Gastrocnemius medialis (tissue), 4 donors: ENCODE data around the gene THTPA. TPM values are rescaled to one million over a fixed set of nuclear protein-coding genes. Genes with fewer than 3 reads are reported as not detected.

Experiments used
- ATAC-seq, 2 donors: fragments of 150-250 bp; one replicate each; pipeline ENCODE4 v1.9.1; 2016
- DNase-seq, 2 donors: peaks; one replicate each; pipeline ENCODE4 v3.0.0-alpha.2; 2019
- H3K27ac ChIP-seq, 4 donors: fragments of 200-600 bp; sonication (generic); 1 replicate in 1 of 4; 2 replicates in 3 of 4; pipeline ENCODE4 v1.5.1; 2016 to 2018; ENCODE audit warnings: mild to moderate bottlenecking in 2 of 4, moderate library complexity in 1 of 4
- H3K27me3 ChIP-seq, 3 donors: fragments of 200-600 bp; sonication (generic) in 2 of 3; 1 replicate in 1 of 3; 2 replicates in 2 of 3; pipeline versions ENCODE4 v1.5.1 to v1.6.0; 2016 to 2019; ENCODE audit warnings: mild to moderate bottlenecking in 1 of 3, moderate library complexity in 1 of 3
- H3K36me3 ChIP-seq, 2 donors: fragments of 200-600 bp; sonication (generic) in 1 of 2; one replicate each; pipeline ENCODE4 v1.5.1; 2017 to 2018
- H3K4me1 ChIP-seq, 2 donors: fragments of 200-600 bp; sonication (generic) in 1 of 2; one replicate each; pipeline ENCODE4 v1.5.1; 2016 to 2017; ENCODE audit warnings: mild to moderate bottlenecking in 2 of 2
- H3K4me3 ChIP-seq, 4 donors: fragments of 200-600 bp; sonication (generic) in 3 of 4; 1 replicate in 1 of 4; 2 replicates in 3 of 4; pipeline ENCODE4 v1.5.1; 2016 to 2019; ENCODE audit warnings: mild to moderate bottlenecking in 2 of 4
- H3K9me3 ChIP-seq, 3 donors: fragments of 200-600 bp; sonication (generic) in 2 of 3; 1 replicate in 1 of 3; 2 replicates in 2 of 3; pipeline ENCODE4 v1.5.1; 2016 to 2019
- CTCF ChIP-seq, 5 experiments: fragments of 450-650 bp in 3 of 5; fragments of 200-600 bp in 2 of 5; sonication (generic) in 2 of 5; IDR thresholded peaks in 4 of 5; conservative IDR thresholded peaks in 1 of 5; 1 replicate in 4 of 5; 2 replicates in 1 of 5; pipeline ENCODE4 v1.5.1; 2016 to 2019; ENCODE audit warnings: antibody characterized with exemption in 5 of 5, mild to moderate bottlenecking in 3 of 5, moderate library complexity in 3 of 5
- POLR2A ChIP-seq, 2 donors: fragments of 450-650 bp; IDR thresholded peaks; one replicate each; pipeline ENCODE4 v1.6.1; 2017; ENCODE audit warnings: antibody characterized with exemption in 2 of 2, mild to moderate bottlenecking in 2 of 2, moderate library complexity in 2 of 2
- in situ Hi-C, 4 donors: fragments of 200-750 bp; cut with MboI; loops; one replicate each; pipeline versions ENCODE4 v1.15.0 to v1.8.0; 2017; ENCODE audit warnings: low sequenced_read_pairs in 4 of 4
- intact Hi-C: fragments of 100-400 bp; cut with DNase I; formaldehyde crosslinking; loops from one replicate; pipeline ENCODE4 v1.15.1; 2023; ENCODE audit warnings: low total_unique reads
- total RNA-seq, 4 donors: library from RNA; depleted of rRNA; stranded (reverse); fragments of >200 nt; gene quantifications; one replicate each; pipeline versions ENCODE4 v1.1.0 to v1.2.3, GENCODE V29; 2016

The THTPA gene
- total RNA-seq, 4 donors from 2014 or later, result 13.2 to 32.9 (median 21.4) TPM

GRCh38 chr14:23559010-23559925, 3.2 kb downstream of the THTPA start:
- in situ Hi-C loops, result loop anchor here in 3 of 4 donors (5.0 to 25.0 kb wide), 5 partner anchors 77 to 972 kb away; partner anchors contain the start of genes ABHD4 (in 1 of the 3), DAD1 (in 1 of the 3) and PABPN1 (in 1 of the 3)
- no peaks in the 10 kb centered on the region for H3K36me3 ChIP-seq

GRCh38 chr14:23559926-23560520, 4.0 kb downstream of the THTPA start:
- ATAC-seq (no peak), DNase-seq (no peak)
- no peaks in the 10 kb centered on the region for H3K36me3 ChIP-seq
- TF ChIP-seq POLR2A (IDR thresholded peaks at IDR 0.05) (no peak), CTCF (IDR thresholded peaks at IDR 0.05 in 4 of 5, conservative IDR thresholded peaks at IDR 0.05 in 1 of 5) (no peak)
- no peak overlapping the region for H3K4me3 ChIP-seq
- no peaks in the 10 kb centered on the region for H3K9me3 ChIP-seq
- H3K27ac ChIP-seq, result no peak overlapping the region
- in situ Hi-C loops (loop anchor here (5.0 to 25.0 kb wide), 5 partner anchors 78 to 973 kb away; partner anchors contain the start of genes PABPN1 (in 2 of the 4), ABHD4 (in 1 of the 4) and DAD1 (in 1 of the 4)), intact Hi-C loops (loop anchor here (5.0 to 10.0 kb wide), 3 partner anchors 238 to 875 kb away; partner anchors contain the start of genes PABPN1 and PRMT5)
- H3K27me3 ChIP-seq, result no peaks in the 10 kb centered on the region
- peaks cover 19 to 28% of the 10 kb centered on the region in 2 donors for H3K4me1 ChIP-seq

More at GRCh38 chr14:23559010-23559925, 3.2 kb downstream of the THTPA start:
- Histone ChIP-seq H3K27me3 (no peaks in the 10 kb centered on the region), H3K9me3 (no peaks in the 10 kb centered on the region), H3K4me1 (peaks cover 19 to 30% of the 10 kb centered on the region in 2 donors), H3K4me3 (no peak overlapping the region), H3K27ac (no peak overlapping the region)
- peak; percentile 58 to 86 (median 74) for TF ChIP-seq CTCF (IDR thresholded peaks at IDR 0.05 in 4 of 5, conservative IDR thresholded peaks at IDR 0.05 in 1 of 5)
- no peak for TF ChIP-seq POLR2A (IDR thresholded peaks at IDR 0.05)
- DNase-seq (peak in 1 of 2 donors; percentile 23), ATAC-seq (no peak)
- intact Hi-C loops, result loop anchor here (5.0 to 10.0 kb wide), 3 partner anchors 237 to 876 kb away; partner anchors contain the start of genes PABPN1 and PRMT5

- Histone ChIP-seq H3K27ac (no peak overlapping the region), H3K27me3 (no peaks in the 10 kb centered on the region), H3K4me3 (no peak overlapping the region), H3K4me1 (peaks cover 19 to 21% of the 10 kb centered on the region in 2 donors), H3K36me3 (no peaks in the 10 kb centered on the region), H3K9me3 (no peaks in the 10 kb centered on the region)
- TF ChIP-seq CTCF (IDR thresholded peaks at IDR 0.05 in 4 of 5, conservative IDR thresholded peaks at IDR 0.05 in 1 of 5), result no peak
- TF ChIP-seq POLR2A (IDR thresholded peaks at IDR 0.05), result no peak
- ATAC-seq, result no peak
- intact Hi-C loops (no loop called here), in situ Hi-C loops (loop anchor here in 3 of 4 donors (10.0 to 25.0 kb wide), 3 partner anchors 224 to 974 kb away; partner anchors contain the start of genes ABHD4 (in 1 of the 3), DAD1 (in 1 of the 3) and PABPN1 (in 1 of the 3))
- no peak for DNase-seq
Measured at GRCh38 chr14:23561259-23561658, 5.2 kb downstream of the THTPA start.
